Activated T-cell treated with anti-CD3 and anti-CD28 coated beads for 4 hours (primary cell): ENCODE results near the gene OR51F2.
"Not testable (repeated sequence)": the region's sequence is repeated elsewhere in the genome, so short reads cannot be mapped to it uniquely, and the experiment has no call there.

Experiments
- DNase-seq: peaks from one replicate; pipeline ENCODE4 v3.0.0-alpha.2; 2020

OR51F2 gene

GRCh38 chr11:4821021-4821420 is at the start of gene OR51F2:
OR51F2 (plus strand) TSS chr11:4821321; CDS start chr11:4821422, 101 bp downstream.
- no peak for DNase-seq

GRCh38 chr11:4782454-4782853 is 38.7 kb upstream of the OR51F2 start:
- DNase-seq: no peak

- DNase-seq: no peak
These were observed 23.9 kb upstream of the OR51F2 start for GRCh38 chr11:4797206-4797605.

- DNase-seq: no peak
These were observed 22.5 kb upstream of the OR51F2 start for GRCh38 chr11:4798427-4799183.

GRCh38 chr11:4801316-4801715 is 19.8 kb upstream of the OR51F2 start:
- not testable (repeated sequence) for DNase-seq

GRCh38 chr11:4804280-4804679 is 16.8 kb upstream of the OR51F2 start, which contains the start of gene OR52R1:
OR52R1 (minus strand) TSS chr11:4804380; CDS start chr11:4804380, 0 bp downstream.
- DNase-seq: no peak

- no peak for DNase-seq
These were observed 12.6 kb upstream of the OR51F2 start for GRCh38 chr11:4808476-4808875.

GRCh38 chr11:4809246-4809645 is 11.9 kb upstream of the OR51F2 start:
- no peak for DNase-seq

- no peak for DNase-seq
These were observed 4.0 kb downstream of the OR51F2 start for GRCh38 chr11:4825132-4825531.

GRCh38 chr11:4826425-4826824 is 5.3 kb downstream of the OR51F2 start:
- DNase-seq: no peak

- DNase-seq: no peak
These were observed 9.2 kb downstream of the OR51F2 start for GRCh38 chr11:4830346-4830745.

- DNase-seq: no peak
These were observed 9.8 kb downstream of the OR51F2 start for GRCh38 chr11:4830909-4831308.

- DNase-seq: no peak
These were observed 18.9 kb downstream of the OR51F2 start for GRCh38 chr11:4839851-4840549.

GRCh38 chr11:4848908-4849532 is 27.9 kb downstream of the OR51F2 start, which contains the start of gene OR51S1:
OR51S1 (minus strand) TSS chr11:4849208; CDS start chr11:4849208, 0 bp downstream.
- DNase-seq: no peak

GRCh38 chr11:4851033-4851432 is 29.9 kb downstream of the OR51F2 start:
- DNase-seq: no peak

GRCh38 chr11:4854286-4854685 is 33.2 kb downstream of the OR51F2 start:
- DNase-seq: not testable (repeated sequence)

GRCh38 chr11:4862447-4863236 is 41.5 kb downstream of the OR51F2 start:
- DNase-seq: no peak

GRCh38 chr11:4863876-4864275 is 42.8 kb downstream of the OR51F2 start:
- no peak for DNase-seq

- DNase-seq: no peak
These were observed 44.7 kb downstream of the OR51F2 start for GRCh38 chr11:4865855-4866254.
